Measurements from ENCODE around the gene TMUB1.

- TF ChIP-seq EZH2phosphoT487 (IDR thresholded peaks at IDR 0.05; ENCODE audit: low read depth, severe bottlenecking, unreplicated experiment) (no peak), CTCF (IDR thresholded peaks at IDR 0.05; ENCODE audit: poor library complexity) (no peak), EZH2 (IDR thresholded peaks at IDR 0.05; ENCODE audit: borderline replicate concordance) (no peak)
Measured at GRCh38 chr7:151061213-151062110, 21.8 kb downstream of the TMUB1 start.

Measured in hepatocyte (in vitro differentiated cells).